Activated CD8-positive, alpha-beta memory T cell treated with anti-CD3 and anti-CD28 coated beads, Interleukin-2, amount 10 ng/mL, durations not matched to agents 7 days and 5 days (primary cell): ENCODE measurements around the gene ADRA1B. TPM values are rescaled to one million over a fixed set of nuclear protein-coding genes. Genes with fewer than 3 reads are reported as not detected.

ENCODE experiments used
- ATAC-seq: fragments of 150-1000 bp; cut with Tn5 transposase; one replicate; pipeline ENCODE4 v1.10.0; 2021; ENCODE audit warnings: moderate library complexity
- CTCF ChIA-PET: fragments of 350-600 bp; sonication (Branson Sonifier 250); formaldehyde crosslinking; loops from one replicate; lab custom pipeline; 2021; ENCODE audit warnings: antibody characterized with exemption; lab: Charles Lee
- DNase-seq: peaks from one replicate; pipeline ENCODE4 v3.0.0-alpha.2; 2020
- H3K27ac Mint-ChIP-seq: one replicate; pipeline ENCODE4 v1.8.0; 2021; ENCODE audit warnings: mild to moderate bottlenecking, mixed read lengths
- H3K27me3 Mint-ChIP-seq: one replicate; pipeline ENCODE4 v1.8.0; 2021; ENCODE audit warnings: mixed read lengths
- H3K36me3 Mint-ChIP-seq: one replicate; pipeline ENCODE4 v1.8.0; 2021; ENCODE audit warnings: mild to moderate bottlenecking, mixed read lengths
- H3K4me1 Mint-ChIP-seq: one replicate; pipeline ENCODE4 v1.8.0; 2021; ENCODE audit warnings: mixed read lengths
- H3K4me3 Mint-ChIP-seq: one replicate; pipeline ENCODE4 v1.8.0; 2021; ENCODE audit warnings: mild to moderate bottlenecking, moderate library complexity, mixed read lengths
- H3K9me3 Mint-ChIP-seq: one replicate; pipeline ENCODE4 v1.8.0; 2022; ENCODE audit warnings: low read depth, mixed read lengths
- total RNA-seq, 2 experiments: library from RNA; stranded (reverse); gene quantifications; one replicate each; pipeline ENCODE4 v1.2.3, GENCODE V29; 2021

Gene ADRA1B
- total RNA-seq, 2 experiments from 2014 or later = 0.49 TPM; not detected in 1

- Mint-ChIP-seq H3K27ac (no peak overlapping the region), H3K27me3 (peaks cover 31% of the 10 kb centered on the region), H3K4me3 (no peak overlapping the region), H3K36me3 (no peaks in the 10 kb centered on the region), H3K4me1 (no peaks in the 10 kb centered on the region), H3K9me3 (no peaks in the 10 kb centered on the region)
- CTCF ChIA-PET = no interaction called here
- DNase-seq = no peak
- ATAC-seq = no peak
These were observed 9.3 kb upstream of the ADRA1B start for GRCh38 chr5:159906943-159907342.

GRCh38 chr5:159907689-159908590 lies 8.3 kb upstream of the ADRA1B start:
- Mint-ChIP-seq H3K4me3 (no peak overlapping the region), H3K9me3 (no peaks in the 10 kb centered on the region), H3K36me3 (no peaks in the 10 kb centered on the region), H3K27ac (no peak overlapping the region), H3K27me3 (peaks cover 33% of the 10 kb centered on the region), H3K4me1 (no peaks in the 10 kb centered on the region)
- CTCF ChIA-PET = no interaction called here
- DNase-seq (no peak), ATAC-seq (no peak)

- Mint-ChIP-seq H3K27me3 (peaks cover 34% of the 10 kb centered on the region), H3K9me3 (no peaks in the 10 kb centered on the region), H3K27ac (no peak overlapping the region)
These were observed 7.7 kb upstream of the ADRA1B start for GRCh38 chr5:159908591-159908940.

GRCh38 chr5:159909126-159909525 lies 7.2 kb upstream of the ADRA1B start:
- Mint-ChIP-seq H3K27me3 (peaks cover 37% of the 10 kb centered on the region), H3K27ac (no peak overlapping the region), H3K36me3 (no peaks in the 10 kb centered on the region), H3K4me3 (no peak overlapping the region), H3K9me3 (no peaks in the 10 kb centered on the region), H3K4me1 (no peaks in the 10 kb centered on the region)
- DNase-seq (no peak), ATAC-seq (no peak)
- CTCF ChIA-PET = no interaction called here

More at GRCh38 chr5:159908591-159908940, 7.7 kb upstream of the ADRA1B start:
- no peaks in the 10 kb centered on the region for H3K4me1 Mint-ChIP-seq
- DNase-seq (no peak), ATAC-seq (no peak)
- H3K36me3 Mint-ChIP-seq = no peaks in the 10 kb centered on the region
- no peak overlapping the region for H3K4me3 Mint-ChIP-seq
- CTCF ChIA-PET = no interaction called here

- CTCF ChIA-PET = no interaction called here
- Mint-ChIP-seq H3K36me3 (no peaks in the 10 kb centered on the region), H3K27ac (no peak overlapping the region), H3K4me3 (no peak overlapping the region), H3K4me1 (no peaks in the 10 kb centered on the region), H3K9me3 (no peaks in the 10 kb centered on the region), H3K27me3 (peaks cover 43% of the 10 kb centered on the region)
- ATAC-seq (no peak), DNase-seq (no peak)
These were observed 6.0 kb upstream of the ADRA1B start for GRCh38 chr5:159910207-159910842.

- ATAC-seq (no peak), DNase-seq (no peak)
- Mint-ChIP-seq H3K9me3 (no peaks in the 10 kb centered on the region), H3K27ac (no peak overlapping the region), H3K36me3 (no peaks in the 10 kb centered on the region), H3K4me1 (no peaks in the 10 kb centered on the region), H3K27me3 (peaks cover 44% of the 10 kb centered on the region), H3K4me3 (no peak overlapping the region)
- CTCF ChIA-PET = no interaction called here
These were observed 5.4 kb upstream of the ADRA1B start for GRCh38 chr5:159910843-159911229.

- CTCF ChIA-PET = no interaction called here
- Mint-ChIP-seq H3K27ac (no peak overlapping the region), H3K4me3 (no peak overlapping the region), H3K36me3 (no peaks in the 10 kb centered on the region), H3K27me3 (peaks cover 45% of the 10 kb centered on the region), H3K4me1 (no peaks in the 10 kb centered on the region), H3K9me3 (no peaks in the 10 kb centered on the region)
- no peak for ATAC-seq
- DNase-seq = no peak
These were observed 4.9 kb upstream of the ADRA1B start for GRCh38 chr5:159911349-159911748.

GRCh38 chr5:159912033-159912800 lies 4.1 kb upstream of the ADRA1B start:
- no peak for DNase-seq
- CTCF ChIA-PET = no interaction called here
- H3K27ac Mint-ChIP-seq = no peak overlapping the region
- no peak for ATAC-seq
- no peak overlapping the region for H3K4me3 Mint-ChIP-seq
- no peaks in the 10 kb centered on the region for H3K9me3 Mint-ChIP-seq
- no peaks in the 10 kb centered on the region for H3K4me1 Mint-ChIP-seq
- peaks cover 52% of the 10 kb centered on the region for H3K27me3 Mint-ChIP-seq
- H3K36me3 Mint-ChIP-seq = no peaks in the 10 kb centered on the region

- ATAC-seq (no peak), DNase-seq (no peak)
- Mint-ChIP-seq H3K27me3 (peaks cover 56% of the 10 kb centered on the region), H3K27ac (no peak overlapping the region), H3K36me3 (no peaks in the 10 kb centered on the region), H3K4me3 (no peak overlapping the region), H3K4me1 (no peaks in the 10 kb centered on the region), H3K9me3 (no peaks in the 10 kb centered on the region)
- CTCF ChIA-PET = interaction anchor here (1.2 to 2.1 kb wide), 2 partner anchors 9 to 74 kb away, joined by 3 to 5 read pairs; no protein-coding TSS in a partner anchor
These were observed 3.2 kb upstream of the ADRA1B start for GRCh38 chr5:159913048-159913447.

- H3K4me3 Mint-ChIP-seq = no peak overlapping the region
- no peaks in the 10 kb centered on the region for H3K36me3 Mint-ChIP-seq
- no peak overlapping the region for H3K27ac Mint-ChIP-seq
- H3K9me3 Mint-ChIP-seq = no peaks in the 10 kb centered on the region
- no peak for ATAC-seq
- H3K4me1 Mint-ChIP-seq = no peaks in the 10 kb centered on the region
- CTCF ChIA-PET = interaction anchor here (1.2 to 2.1 kb wide), 2 partner anchors 10 to 74 kb away, joined by 3 to 5 read pairs; no protein-coding TSS in a partner anchor
- peaks cover 56% of the 10 kb centered on the region for H3K27me3 Mint-ChIP-seq
- DNase-seq = no peak
These were observed 2.8 kb upstream of the ADRA1B start for GRCh38 chr5:159913501-159913900.

GRCh38 chr5:159916841-159917761 lies 819 bp downstream of the ADRA1B start:
- Mint-ChIP-seq H3K27ac (no peak overlapping the region), H3K4me1 (no peaks in the 10 kb centered on the region), H3K36me3 (no peaks in the 10 kb centered on the region), H3K4me3 (no peak overlapping the region), H3K9me3 (no peaks in the 10 kb centered on the region), H3K27me3 (peaks cover 62% of the 10 kb centered on the region)
- no peak for DNase-seq
- ATAC-seq = no peak
- CTCF ChIA-PET = no interaction called here

GRCh38 chr5:159917994-159918393 lies 1.7 kb downstream of the ADRA1B start:
- Mint-ChIP-seq H3K9me3 (no peaks in the 10 kb centered on the region), H3K4me3 (no peak overlapping the region), H3K27ac (no peak overlapping the region), H3K4me1 (no peaks in the 10 kb centered on the region), H3K36me3 (no peaks in the 10 kb centered on the region), H3K27me3 (peaks cover 59% of the 10 kb centered on the region)
- DNase-seq = no peak
- CTCF ChIA-PET = no interaction called here
- ATAC-seq = no peak
